OCI-LY3 (cell line): ENCODE measurements around the gene MET.

Experiments
- H2AFZ ChIP-seq: fragments of 200-600, 300-600 bp; shearing (Covaris generic); 2 replicates; pipeline ENCODE4 v1.6.0; 2014; ENCODE audit warnings: antibody characterized with exemption, low read depth, low read length
- H3K27ac ChIP-seq: fragments of 200-600, 300-600 bp; sonication (generic); 2 replicates; pipeline ENCODE4 v1.5.1; 2014; ENCODE audit warnings: mild to moderate bottlenecking, low read length, moderate library complexity, mixed read lengths
- H3K27me3 ChIP-seq: fragments of 200-600, 300-600 bp; sonication (generic); 2 replicates; pipeline ENCODE4 v1.6.1; 2014; ENCODE audit warnings: low read depth, low read length, mixed read lengths
- H3K36me3 ChIP-seq: fragments of 200-600, 300-600 bp; sonication (generic); replicated peaks from 2 replicates; pipeline ENCODE3; 2014; ENCODE audit warnings: low read depth, low read length, mixed read lengths
- H3K4me1 ChIP-seq: fragments of 300-600, 200-600 bp; sonication (generic); 2 replicates; pipeline ENCODE4 v1.6.1; 2014; ENCODE audit warnings: low read length, mixed read lengths
- H3K4me2 ChIP-seq: fragments of 200-600, 300-600 bp; sonication (generic); 2 replicates; pipeline ENCODE4 v1.6.1; 2014; ENCODE audit warnings: low read length, mixed read lengths
- H3K4me3 ChIP-seq: fragments of 300-600, 200-600 bp; sonication (generic); 2 replicates; pipeline ENCODE4 v1.5.1; 2014; ENCODE audit warnings: antibody characterized with exemption, mild to moderate bottlenecking, low read length, moderate library complexity
- H3K79me2 ChIP-seq: fragments of 300-600, 200-600 bp; shearing (Covaris generic); 2 replicates; pipeline ENCODE4 v1.6.1; 2014; ENCODE audit warnings: mild to moderate bottlenecking, low read length, mixed read lengths
- H3K9ac ChIP-seq: fragments of 300-600, 200-600 bp; shearing (Covaris generic); 2 replicates; pipeline ENCODE4 v1.6.0; 2014; ENCODE audit warnings: mild to moderate bottlenecking, low read length, moderate library complexity
- H3K9me3 ChIP-seq: fragments of 200-600, 300-600 bp; shearing (Covaris generic); 2 replicates; pipeline ENCODE4 v1.6.1; 2014; ENCODE audit warnings: low read length, mixed read lengths; ENCODE audit not compliant: insufficient read depth
- H4K20me1 ChIP-seq: fragments of 200-600, 300-600 bp; sonication (generic); 2 replicates; pipeline ENCODE4 v1.6.1; 2016; ENCODE audit warnings: low read length, mixed read lengths; ENCODE audit not compliant: insufficient read depth
- EZH2phosphoT487 ChIP-seq: fragments of 200-600 bp; shearing (Covaris generic); IDR thresholded peaks from 2 replicates; pipeline ENCODE4 v1.6.1; 2018; ENCODE audit warnings: antibody characterized with exemption, mixed run types, low read depth
- TF ChIP-seq, protein P1 (sequence below): fragments of 200-600, 300-600 bp; sonication (generic); IDR thresholded peaks from 2 replicates; pipeline ENCODE4 v1.5.1; 2014; ENCODE audit warnings: antibody characterized with exemption, low read length, low read depth

Gene MET

DNA sequence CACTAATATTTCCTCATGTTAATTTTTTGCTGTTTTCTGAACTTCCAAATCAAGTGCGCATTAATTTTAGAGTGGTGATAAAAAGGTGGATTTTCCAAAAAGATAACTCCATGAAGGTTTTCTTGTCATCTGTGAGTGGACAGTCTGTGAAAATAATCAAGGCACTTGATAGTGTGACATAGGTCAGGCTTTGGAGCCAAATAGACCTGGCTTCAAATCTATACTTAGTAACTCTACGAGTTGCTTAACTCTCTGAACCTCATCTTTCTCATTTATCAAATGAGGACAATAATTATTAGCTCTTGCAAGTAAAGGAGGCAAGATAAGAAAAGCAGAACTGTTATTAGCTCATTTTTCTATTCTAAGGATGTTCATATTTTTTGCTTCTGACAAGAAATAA, 24.7 kb upstream of the MET start:
- H3K27ac ChIP-seq = no peak overlapping the region
- no peak for TF ChIP-seq EZH2phosphoT487
- TF ChIP-seq, protein P1, sequence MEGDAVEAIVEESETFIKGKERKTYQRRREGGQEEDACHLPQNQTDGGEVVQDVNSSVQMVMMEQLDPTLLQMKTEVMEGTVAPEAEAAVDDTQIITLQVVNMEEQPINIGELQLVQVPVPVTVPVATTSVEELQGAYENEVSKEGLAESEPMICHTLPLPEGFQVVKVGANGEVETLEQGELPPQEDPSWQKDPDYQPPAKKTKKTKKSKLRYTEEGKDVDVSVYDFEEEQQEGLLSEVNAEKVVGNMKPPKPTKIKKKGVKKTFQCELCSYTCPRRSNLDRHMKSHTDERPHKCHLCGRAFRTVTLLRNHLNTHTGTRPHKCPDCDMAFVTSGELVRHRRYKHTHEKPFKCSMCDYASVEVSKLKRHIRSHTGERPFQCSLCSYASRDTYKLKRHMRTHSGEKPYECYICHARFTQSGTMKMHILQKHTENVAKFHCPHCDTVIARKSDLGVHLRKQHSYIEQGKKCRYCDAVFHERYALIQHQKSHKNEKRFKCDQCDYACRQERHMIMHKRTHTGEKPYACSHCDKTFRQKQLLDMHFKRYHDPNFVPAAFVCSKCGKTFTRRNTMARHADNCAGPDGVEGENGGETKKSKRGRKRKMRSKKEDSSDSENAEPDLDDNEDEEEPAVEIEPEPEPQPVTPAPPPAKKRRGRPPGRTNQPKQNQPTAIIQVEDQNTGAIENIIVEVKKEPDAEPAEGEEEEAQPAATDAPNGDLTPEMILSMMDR = no peak
- H3K79me2 ChIP-seq = no peaks in the 10 kb centered on the region
- no peak overlapping the region for H3K4me2 ChIP-seq
- no peak overlapping the region for H2AFZ ChIP-seq
- H4K20me1 ChIP-seq = no peaks in the 10 kb centered on the region
- H3K9me3 ChIP-seq = no peaks in the 10 kb centered on the region
- H3K27me3 ChIP-seq = no peaks in the 10 kb centered on the region
- H3K4me3 ChIP-seq = no peak overlapping the region
- H3K4me1 ChIP-seq = peaks cover 9% of the 10 kb centered on the region
- no peaks in the 10 kb centered on the region for H3K36me3 ChIP-seq
- no peak overlapping the region for H3K9ac ChIP-seq

DNA sequence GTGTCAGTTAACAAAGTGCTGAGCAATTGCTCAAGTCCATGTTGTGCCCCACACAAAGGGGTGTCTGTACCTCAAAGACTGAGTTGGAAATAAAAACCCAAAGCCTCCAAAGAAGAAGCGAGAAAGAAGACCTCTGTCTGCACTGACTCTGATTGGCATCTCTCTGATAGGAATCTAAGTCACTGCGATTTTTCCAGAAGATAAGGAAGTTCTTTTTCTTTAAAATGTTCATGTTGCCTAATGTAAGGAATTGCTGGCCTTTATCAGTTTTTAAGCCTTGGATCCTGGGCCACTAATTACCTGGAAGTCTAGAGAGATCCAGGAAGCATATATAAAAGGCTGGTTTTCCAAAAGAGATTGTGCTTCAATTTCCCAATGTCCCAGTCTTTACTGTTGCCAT, 24.1 kb upstream of the MET start:
- H3K27ac ChIP-seq = no peak overlapping the region
- no peaks in the 10 kb centered on the region for H3K9me3 ChIP-seq
- H2AFZ ChIP-seq = no peak overlapping the region
- no peaks in the 10 kb centered on the region for H3K79me2 ChIP-seq
- no peak overlapping the region for H3K4me2 ChIP-seq
- peaks cover 14% of the 10 kb centered on the region for H3K4me1 ChIP-seq
- no peak overlapping the region for H3K9ac ChIP-seq
- H4K20me1 ChIP-seq = no peaks in the 10 kb centered on the region
- no peaks in the 10 kb centered on the region for H3K36me3 ChIP-seq
- no peak overlapping the region for H3K4me3 ChIP-seq
- TF ChIP-seq EZH2phosphoT487 = no peak
- TF ChIP-seq, protein P1 = no peak
- H3K27me3 ChIP-seq = no peaks in the 10 kb centered on the region

DNA sequence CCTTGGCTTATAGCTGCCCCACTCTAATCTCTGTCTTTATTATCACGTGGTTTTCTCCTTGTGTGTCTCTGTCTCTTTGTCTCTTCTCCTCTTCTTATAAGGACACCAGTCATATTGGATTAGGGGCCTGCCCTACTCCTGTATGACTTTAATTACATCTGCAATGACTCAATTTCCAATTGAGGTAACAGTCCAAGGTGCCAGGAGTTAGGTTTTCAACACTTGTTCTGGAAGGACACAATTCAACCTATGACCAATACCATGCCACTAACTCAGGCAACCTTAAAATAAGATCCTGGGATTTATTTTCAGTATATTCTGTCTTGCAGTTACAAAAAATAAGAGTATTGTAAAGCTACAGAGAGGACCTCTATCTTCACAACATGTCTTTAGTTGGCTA, 21.6 kb upstream of the MET start:
- no peaks in the 10 kb centered on the region for H3K27me3 ChIP-seq

DNA sequence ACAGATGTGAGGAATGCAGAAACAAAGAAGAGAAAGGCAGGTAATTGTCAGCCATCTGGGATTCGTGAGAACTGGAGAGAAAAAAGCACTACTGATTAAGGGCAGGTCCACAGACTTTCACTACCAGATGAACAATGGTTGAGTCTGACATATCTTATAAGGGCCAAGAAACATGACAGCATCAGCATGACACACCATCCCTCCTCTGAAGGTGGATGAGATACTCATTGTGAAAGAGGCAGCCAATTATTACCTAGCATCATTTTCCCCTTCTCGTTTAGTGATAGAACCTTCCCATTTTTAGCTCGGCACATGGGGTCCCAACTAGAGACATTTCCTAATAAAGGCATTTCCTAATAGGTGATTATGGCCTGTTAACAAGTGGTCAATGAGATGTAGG, 19.2 kb upstream of the MET start:
- H3K4me1 ChIP-seq = peaks cover 17% of the 10 kb centered on the region
- H3K36me3 ChIP-seq = no peaks in the 10 kb centered on the region
- H3K27me3 ChIP-seq = no peaks in the 10 kb centered on the region
- peak overlapping the region; percentile 29 for H3K4me2 ChIP-seq
- H4K20me1 ChIP-seq = no peaks in the 10 kb centered on the region
- H2AFZ ChIP-seq = peak overlapping the region; percentile 42
- no peaks in the 10 kb centered on the region for H3K79me2 ChIP-seq
- no peak overlapping the region for H3K4me3 ChIP-seq
- no peaks in the 10 kb centered on the region for H3K9me3 ChIP-seq
- H3K27ac ChIP-seq = 0 out of 2 replicates have a peak overlapping the region, but pooled peaks have one; percentile 4
- TF ChIP-seq, protein P1 = no peak
- TF ChIP-seq EZH2phosphoT487 = no peak
- no peak overlapping the region for H3K9ac ChIP-seq

More for the DNA sequence above, 21.6 kb upstream of the MET start:
- no peaks in the 10 kb centered on the region for H3K79me2 ChIP-seq
- no peak overlapping the region for H3K27ac ChIP-seq
- H3K9me3 ChIP-seq = no peaks in the 10 kb centered on the region
- H3K4me1 ChIP-seq = peaks cover 17% of the 10 kb centered on the region
- H3K36me3 ChIP-seq = no peaks in the 10 kb centered on the region
- no peak overlapping the region for H3K9ac ChIP-seq
- H3K4me3 ChIP-seq = no peak overlapping the region
- no peak overlapping the region for H3K4me2 ChIP-seq
- no peaks in the 10 kb centered on the region for H4K20me1 ChIP-seq
- H2AFZ ChIP-seq = no peak overlapping the region
- no peak for TF ChIP-seq EZH2phosphoT487
- TF ChIP-seq, protein P1 = no peak
